ENCODE results near the gene TMEM208. TPM values are rescaled to one million over a fixed set of nuclear protein-coding genes. Genes with fewer than 3 reads are reported as not detected.
A peak's percentile ranks its signal among the peaks of the same experiment; 100 is the strongest.

The TMEM208 gene
- total RNA-seq (2014; rRNA removed; shearing (Covaris generic); ENCODE audit: low replicate concordance), result 19.5 and 38.9 TPM in 2 replicates

- H3K4me3 ChIP-seq (ENCODE audit: low read length), result peak within 1 kb of the TSS; percentile 97
- peak within 1 kb of the TSS; percentile 91 for H3K4me2 ChIP-seq (ENCODE audit: low read depth, low read length, poor library complexity, severe bottlenecking)
- DNase-seq, result peak; percentile 100
- H3K9me3 ChIP-seq (ENCODE audit: low read length), result no peaks in the 10 kb centered on the region
- H3K4me1 ChIP-seq (ENCODE audit: low read length), result peaks cover 30% of the 10 kb centered on the region
- no peaks in the 10 kb centered on the region for H3K9me2 ChIP-seq (replicated peaks; ENCODE audit: insufficient read depth, low read length)
- H2AFZ ChIP-seq (ENCODE audit: low read length), result peak within 1 kb of the TSS; percentile 38; the same call in 1 of the 2 replicates
- H4K20me1 ChIP-seq (ENCODE audit: insufficient read depth, low read depth, low read length), result peaks cover 10% of the 10 kb centered on the region; the same call in 1 of the 2 replicates
- H3K9ac ChIP-seq (ENCODE audit: low read length), result peak within 1 kb of the TSS; percentile 91
- H3K27me3 ChIP-seq (ENCODE audit: low read length), result no peaks in the 10 kb centered on the region
- peaks cover 15% of the 10 kb centered on the region; the same call in 1 of the 2 replicates for H3K36me3 ChIP-seq (ENCODE audit: insufficient read depth, low read length)
- peak within 1 kb of the TSS; percentile 5; the same call in 1 of the 2 replicates for H3K27ac ChIP-seq (ENCODE audit: low read length)
- H3K79me2 ChIP-seq (ENCODE audit: low read length), result peaks cover 29% of the 10 kb centered on the region
Observed at GRCh38 chr16:67226804-67227566, at the start of gene TMEM208. TSS of gene TMEM208 (plus strand) at chr16:67227130. CDS start at chr16:67227219, 89 bp downstream.

- H2AFZ ChIP-seq (ENCODE audit: low read length), result no peak overlapping the region
- no peak overlapping the region for H3K4me3 ChIP-seq (ENCODE audit: low read length)
- peak overlapping the region; percentile 38 for H3K4me2 ChIP-seq (ENCODE audit: low read depth, low read length, poor library complexity, severe bottlenecking)
- H3K79me2 ChIP-seq (ENCODE audit: low read length), result no peaks in the 10 kb centered on the region
- no peaks in the 10 kb centered on the region for H3K36me3 ChIP-seq (ENCODE audit: insufficient read depth, low read length)
- H3K9ac ChIP-seq (ENCODE audit: low read length), result no peak overlapping the region
- peaks cover 29% of the 10 kb centered on the region for H3K4me1 ChIP-seq (ENCODE audit: low read length)
- H3K27ac ChIP-seq (ENCODE audit: low read length), result no peak overlapping the region
- H3K9me2 ChIP-seq (replicated peaks; ENCODE audit: insufficient read depth, low read length), result no peaks in the 10 kb centered on the region
- DNase-seq, result no peak
- H4K20me1 ChIP-seq (ENCODE audit: insufficient read depth, low read depth, low read length), result peaks cover 20% of the 10 kb centered on the region; the same call in 1 of the 2 replicates
- H3K9me3 ChIP-seq (ENCODE audit: low read length), result no peaks in the 10 kb centered on the region
- no peaks in the 10 kb centered on the region for H3K27me3 ChIP-seq (ENCODE audit: low read length)
Observed at GRCh38 chr16:67177743-67178699, 48.9 kb upstream of the TMEM208 start.

- no peak overlapping the region for H2AFZ ChIP-seq (ENCODE audit: low read length)
- H3K9me2 ChIP-seq (replicated peaks; ENCODE audit: insufficient read depth, low read length), result no peaks in the 10 kb centered on the region
- no peaks in the 10 kb centered on the region for H3K79me2 ChIP-seq (ENCODE audit: low read length)
- H3K9ac ChIP-seq (ENCODE audit: low read length), result no peak overlapping the region
- no peak overlapping the region for H3K4me2 ChIP-seq (ENCODE audit: low read depth, low read length, poor library complexity, severe bottlenecking)
- H3K9me3 ChIP-seq (ENCODE audit: low read length), result no peaks in the 10 kb centered on the region
- no peak overlapping the region for H3K27ac ChIP-seq (ENCODE audit: low read length)
- DNase-seq, result no peak
- no peak overlapping the region for H3K4me3 ChIP-seq (ENCODE audit: low read length)
- no peaks in the 10 kb centered on the region for H3K36me3 ChIP-seq (ENCODE audit: insufficient read depth, low read length)
- peaks cover 20% of the 10 kb centered on the region; the same call in 1 of the 2 replicates for H4K20me1 ChIP-seq (ENCODE audit: insufficient read depth, low read depth, low read length)
- no peaks in the 10 kb centered on the region for H3K27me3 ChIP-seq (ENCODE audit: low read length)
- H3K4me1 ChIP-seq (ENCODE audit: low read length), result peaks cover 26% of the 10 kb centered on the region
Observed at GRCh38 chr16:67179421-67180080, 47.4 kb upstream of the TMEM208 start.

- no peak overlapping the region for H3K27ac ChIP-seq (ENCODE audit: low read length)
- DNase-seq, result no peak
- H3K4me1 ChIP-seq (ENCODE audit: low read length), result peaks cover 28% of the 10 kb centered on the region
- no peak overlapping the region for H3K4me3 ChIP-seq (ENCODE audit: low read length)
- H2AFZ ChIP-seq (ENCODE audit: low read length), result no peak overlapping the region
- H3K9me2 ChIP-seq (replicated peaks; ENCODE audit: insufficient read depth, low read length), result no peaks in the 10 kb centered on the region
- no peak overlapping the region for H3K4me2 ChIP-seq (ENCODE audit: low read depth, low read length, poor library complexity, severe bottlenecking)
- no peaks in the 10 kb centered on the region for H3K9me3 ChIP-seq (ENCODE audit: low read length)
- H4K20me1 ChIP-seq (ENCODE audit: insufficient read depth, low read depth, low read length), result peaks cover 17% of the 10 kb centered on the region; the same call in 1 of the 2 replicates
- no peaks in the 10 kb centered on the region for H3K36me3 ChIP-seq (ENCODE audit: insufficient read depth, low read length)
- no peaks in the 10 kb centered on the region for H3K79me2 ChIP-seq (ENCODE audit: low read length)
- no peaks in the 10 kb centered on the region for H3K27me3 ChIP-seq (ENCODE audit: low read length)
- H3K9ac ChIP-seq (ENCODE audit: low read length), result no peak overlapping the region
Observed at GRCh38 chr16:67180166-67180565, 46.8 kb upstream of the TMEM208 start.

- DNase-seq, result no peak
- H3K9me3 ChIP-seq (ENCODE audit: low read length), result no peaks in the 10 kb centered on the region
- peaks cover 17% of the 10 kb centered on the region; the same call in 1 of the 2 replicates for H4K20me1 ChIP-seq (ENCODE audit: insufficient read depth, low read depth, low read length)
- H3K27me3 ChIP-seq (ENCODE audit: low read length), result no peaks in the 10 kb centered on the region
- no peaks in the 10 kb centered on the region for H3K79me2 ChIP-seq (ENCODE audit: low read length)
- no peak overlapping the region for H2AFZ ChIP-seq (ENCODE audit: low read length)
- H3K9ac ChIP-seq (ENCODE audit: low read length), result no peak overlapping the region
- no peak overlapping the region for H3K4me3 ChIP-seq (ENCODE audit: low read length)
- H3K4me2 ChIP-seq (ENCODE audit: low read depth, low read length, poor library complexity, severe bottlenecking), result no peak overlapping the region
- H3K36me3 ChIP-seq (ENCODE audit: insufficient read depth, low read length), result no peaks in the 10 kb centered on the region
- H3K27ac ChIP-seq (ENCODE audit: low read length), result no peak overlapping the region
- H3K4me1 ChIP-seq (ENCODE audit: low read length), result peaks cover 28% of the 10 kb centered on the region
- H3K9me2 ChIP-seq (replicated peaks; ENCODE audit: insufficient read depth, low read length), result no peaks in the 10 kb centered on the region
Observed at GRCh38 chr16:67181346-67181745, 45.6 kb upstream of the TMEM208 start.

GRCh38 chr16:67182288-67182687, 44.6 kb upstream of the TMEM208 start:
- H3K4me3 ChIP-seq (ENCODE audit: low read length), result peak overlapping the region; percentile 79; the same call in 1 of the 2 replicates
- no peaks in the 10 kb centered on the region for H3K9me2 ChIP-seq (replicated peaks; ENCODE audit: insufficient read depth, low read length)
- no peak for DNase-seq
- H3K4me1 ChIP-seq (ENCODE audit: low read length), result peaks cover 28% of the 10 kb centered on the region
- no peaks in the 10 kb centered on the region for H3K79me2 ChIP-seq (ENCODE audit: low read length)
- no peak overlapping the region for H2AFZ ChIP-seq (ENCODE audit: low read length)
- H3K4me2 ChIP-seq (ENCODE audit: low read depth, low read length, poor library complexity, severe bottlenecking), result peak overlapping the region; percentile 94
- H3K27me3 ChIP-seq (ENCODE audit: low read length), result no peaks in the 10 kb centered on the region
- H4K20me1 ChIP-seq (ENCODE audit: insufficient read depth, low read depth, low read length), result peaks cover 17% of the 10 kb centered on the region; the same call in 1 of the 2 replicates
- no peaks in the 10 kb centered on the region for H3K9me3 ChIP-seq (ENCODE audit: low read length)
- H3K36me3 ChIP-seq (ENCODE audit: insufficient read depth, low read length), result no peaks in the 10 kb centered on the region
- no peak overlapping the region for H3K27ac ChIP-seq (ENCODE audit: low read length)
- peak overlapping the region; percentile 74 for H3K9ac ChIP-seq (ENCODE audit: low read length)

GRCh38 chr16:67183284-67183626, 43.7 kb upstream of the TMEM208 start:
- Histone ChIP-seq H3K79me2 (ENCODE audit: low read length) (no peaks in the 10 kb centered on the region), H3K4me2 (ENCODE audit: low read depth, low read length, poor library complexity, severe bottlenecking) (peak overlapping the region; percentile 94), H3K9ac (ENCODE audit: low read length) (peak overlapping the region; percentile 74), H3K9me2 (replicated peaks; ENCODE audit: insufficient read depth, low read length) (no peaks in the 10 kb centered on the region), H3K4me3 (ENCODE audit: low read length) (peak overlapping the region; percentile 79), H3K36me3 (ENCODE audit: insufficient read depth, low read length) (no peaks in the 10 kb centered on the region), H2AFZ (ENCODE audit: low read length) (peak overlapping the region; percentile 98; the same call in 1 of the 2 replicates), H4K20me1 (ENCODE audit: insufficient read depth, low read depth, low read length) (peaks cover 10% of the 10 kb centered on the region; the same call in 1 of the 2 replicates), H3K4me1 (ENCODE audit: low read length) (peaks cover 26% of the 10 kb centered on the region), H3K27ac (ENCODE audit: low read length) (no peak overlapping the region), H3K27me3 (ENCODE audit: low read length) (no peaks in the 10 kb centered on the region), H3K9me3 (ENCODE audit: low read length) (no peaks in the 10 kb centered on the region)
- DNase-seq, result no peak
